Tibial nerve (tissue), 3 donors: Measurements from ENCODE around the gene CIBAR2.

Experiments
- POLR2A ChIP-seq, 2 donors: fragments of 450-650 bp; IDR thresholded peaks; one replicate each; pipeline ENCODE4 v1.6.1; 2017; ENCODE audit warnings: antibody characterized with exemption in 2 of 2, mild to moderate bottlenecking in 2 of 2, moderate library complexity in 2 of 2
- TF ChIP-seq, protein P1 (sequence below), 5 experiments: fragments of 200-600 bp in 3 of 5; fragments of 450-650 bp in 2 of 5; sonication (generic) in 3 of 5; IDR thresholded peaks; one replicate each; pipeline ENCODE4 v1.5.1; 2016 to 2019; ENCODE audit warnings: antibody characterized with exemption in 5 of 5, mild to moderate bottlenecking in 3 of 5, moderate library complexity in 2 of 5

DNA sequence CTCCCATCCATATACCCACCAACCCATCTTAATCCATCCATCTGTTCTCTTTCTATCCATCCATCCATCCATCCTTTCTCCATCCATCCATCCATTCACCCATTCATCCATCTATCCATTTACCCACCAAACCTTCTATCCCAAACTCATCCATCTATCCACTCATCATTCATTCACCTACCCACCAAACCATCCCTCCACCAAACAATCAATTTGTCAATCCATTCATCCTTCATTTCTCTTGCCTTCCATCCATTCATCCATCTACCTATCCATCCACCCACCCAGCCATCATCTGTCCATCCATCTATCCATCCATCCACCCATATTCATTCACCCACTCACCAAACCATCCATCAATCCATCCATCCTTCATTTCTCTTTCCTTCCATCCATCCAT is 44.6 kb upstream of the CIBAR2 start:
- TF ChIP-seq, protein P1, sequence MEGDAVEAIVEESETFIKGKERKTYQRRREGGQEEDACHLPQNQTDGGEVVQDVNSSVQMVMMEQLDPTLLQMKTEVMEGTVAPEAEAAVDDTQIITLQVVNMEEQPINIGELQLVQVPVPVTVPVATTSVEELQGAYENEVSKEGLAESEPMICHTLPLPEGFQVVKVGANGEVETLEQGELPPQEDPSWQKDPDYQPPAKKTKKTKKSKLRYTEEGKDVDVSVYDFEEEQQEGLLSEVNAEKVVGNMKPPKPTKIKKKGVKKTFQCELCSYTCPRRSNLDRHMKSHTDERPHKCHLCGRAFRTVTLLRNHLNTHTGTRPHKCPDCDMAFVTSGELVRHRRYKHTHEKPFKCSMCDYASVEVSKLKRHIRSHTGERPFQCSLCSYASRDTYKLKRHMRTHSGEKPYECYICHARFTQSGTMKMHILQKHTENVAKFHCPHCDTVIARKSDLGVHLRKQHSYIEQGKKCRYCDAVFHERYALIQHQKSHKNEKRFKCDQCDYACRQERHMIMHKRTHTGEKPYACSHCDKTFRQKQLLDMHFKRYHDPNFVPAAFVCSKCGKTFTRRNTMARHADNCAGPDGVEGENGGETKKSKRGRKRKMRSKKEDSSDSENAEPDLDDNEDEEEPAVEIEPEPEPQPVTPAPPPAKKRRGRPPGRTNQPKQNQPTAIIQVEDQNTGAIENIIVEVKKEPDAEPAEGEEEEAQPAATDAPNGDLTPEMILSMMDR (IDR thresholded peaks at IDR 0.05), result no peak
- no peak for TF ChIP-seq POLR2A (IDR thresholded peaks at IDR 0.05)
